ENCODE measurements around the gene MPV17. TPM values are rescaled to one million over a fixed set of nuclear protein-coding genes. Genes with fewer than 3 reads are reported as not detected.
A peak's percentile ranks its signal among the peaks of the same experiment; 100 is the strongest.

The MPV17 gene
- polyA plus RNA-seq, 2 of the 4 experiments (the other 2 are of a cell fraction), result 67.7 to 130 TPM

GRCh38 chr2:27263287-27264252 is 59.3 kb downstream of the MPV17 start (continued):
- TF ChIP-seq JUN (IDR thresholded peaks at IDR 0.05) (no peak), BCL3 (IDR thresholded peaks at IDR 0.05) (no peak), USF2 (IDR thresholded peaks at IDR 0.05) (no peak), TFCP2L1 (CRISPR knock-in tag; IDR thresholded peaks at IDR 0.05) (no peak), RNF2 (IDR thresholded peaks at IDR 0.05; ENCODE audit: borderline replicate concordance, low read depth) (peak; percentile 87), CHD2 (IDR thresholded peaks at IDR 0.05; ENCODE audit: low read length, partially characterized antibody) (no peak), FOXS1 (CRISPR knock-in tag; IDR thresholded peaks at IDR 0.05) (no peak), ESRRA (IDR thresholded peaks at IDR 0.05; ENCODE audit: borderline replicate concordance, low read length) (no peak)

GRCh38 chr2:27262379-27263286 is 60.3 kb downstream of the MPV17 start, which contains the start of gene SLC30A3:
Gene SLC30A3 (minus strand): TSS chr2:27263047. CDS start chr2:27262906, 141 bp downstream.
- peak within 1 kb of the TSS; percentile 75 for H3K4me3 ChIP-seq
- H3K9me3 ChIP-seq, result no peaks in the 10 kb centered on the region
- peak within 1 kb of the TSS; percentile 65 to 82 for H3K27ac ChIP-seq
- peak within 1 kb of the TSS; percentile 94 for H3K4me2 ChIP-seq
- TF ChIP-seq MAZ (IDR thresholded peaks at IDR 0.05; ENCODE audit: borderline replicate concordance, low read depth, low read length) (no peak), PHF8 (IDR thresholded peaks at IDR 0.05; ENCODE audit: borderline replicate concordance, low read depth) (peak; percentile 48; the same call in 1 of the 2 replicates), CBX8 (IDR thresholded peaks at IDR 0.05) (peak; percentile 95), ZFP36 (IDR thresholded peaks at IDR 0.05; ENCODE audit: borderline replicate concordance, partially characterized antibody) (peak; percentile 15), POLR2A (IDR thresholded peaks at IDR 0.05; ENCODE audit: low read length) (peak; percentile 30; the same call in 1 of the 2 replicates), JUN (IDR thresholded peaks at IDR 0.05) (no peak), RNF2 (IDR thresholded peaks at IDR 0.05; ENCODE audit: borderline replicate concordance, low read depth) (peak; percentile 99), MYC (IDR thresholded peaks at IDR 0.05; ENCODE audit: borderline replicate concordance, low read length) (no peak)
- peak; percentile 59 to 81 for ATAC-seq
- FAIRE-seq, result no peak
- DNase-seq (ENCODE audit: low read depth in 1 of 2, low spot score in 1 of 2), result peak; percentile 64 to 94
- ChIA-PET POLR2A (interaction anchor here (1.1 to 1.4 kb wide), 2 partner anchors 9 to 31 kb away, joined by 4 to 5 read pairs; no protein-coding TSS in a partner anchor), CTCF (interaction anchor here (0.7 to 14.1 kb wide), 15 partner anchors 8 to 165 kb away, joined by 3 to 302 read pairs (median 5); partner anchors contain the start of genes DNAJC5G, TRIM54 and UCN)
- peaks cover 21% of the 10 kb centered on the region for H3K4me1 ChIP-seq
- 1% methylated on average over 36 of the region's 96 CpGs for WGBS (ENCODE audit: missing lambda C conversion rate)

- TF ChIP-seq PHF8 (IDR thresholded peaks at IDR 0.05; ENCODE audit: borderline replicate concordance, low read depth) (no peak), NFE2L2 (conservative IDR thresholded peaks at IDR 0.05; ENCODE audit: low read length) (no peak), CTCF (IDR thresholded peaks at IDR 0.05) (no peak), HMGXB4 (CRISPR knock-in tag; IDR thresholded peaks at IDR 0.05; ENCODE audit: borderline replicate concordance) (no peak), HOXB5 (CRISPR knock-in tag; IDR thresholded peaks at IDR 0.05) (no peak), CHD2 (IDR thresholded peaks at IDR 0.05; ENCODE audit: low read length, partially characterized antibody) (no peak), BHLHE40 (IDR thresholded peaks at IDR 0.05; ENCODE audit: low read depth, low read length) (no peak), EHF (CRISPR knock-in tag; IDR thresholded peaks at IDR 0.05) (no peak), FOXS1 (CRISPR knock-in tag; IDR thresholded peaks at IDR 0.05) (no peak), RAD21 (conservative IDR thresholded peaks at IDR 0.05 in 1 of 2, IDR thresholded peaks at IDR 0.05 in 1 of 2) (no peak)
- Histone ChIP-seq H3K4me2 (peak overlapping the region; percentile 94), H3K27ac (peak overlapping the region in 1 of 2 experiments; percentile 82; a peak in 4 of 6 replicates), H3K9me3 (no peaks in the 10 kb centered on the region), H3K4me3 (peak overlapping the region; percentile 75), H3K4me1 (peaks cover 21% of the 10 kb centered on the region)
- FAIRE-seq (no peak), ATAC-seq (no peak), DNase-seq (ENCODE audit: low read depth in 1 of 2, low spot score in 1 of 2) (no peak)
- ChIA-PET POLR2A (interaction anchor here (1.4 kb wide), 1 partner anchor 31 kb away, joined by 4 read pairs; no protein-coding TSS in a partner anchor), CTCF (interaction anchor here (1.2 to 14.1 kb wide), 8 partner anchors 11 to 164 kb away, joined by 3 to 302 read pairs (median 14); partner anchors contain the start of genes DNAJC5G, TRIM54 and UCN)
- WGBS (ENCODE audit: missing lambda C conversion rate), result 83% methylated on average over 27 of the region's 40 CpGs
Observed at GRCh38 chr2:27261926-27262298, 61.0 kb downstream of the MPV17 start.
